ENCODE results near the gene CFAP73.
"Not testable (repeated sequence)": the region's sequence is repeated elsewhere in the genome, so short reads cannot be mapped to it uniquely, and the experiment has no call there.

The CFAP73 gene

DNA sequence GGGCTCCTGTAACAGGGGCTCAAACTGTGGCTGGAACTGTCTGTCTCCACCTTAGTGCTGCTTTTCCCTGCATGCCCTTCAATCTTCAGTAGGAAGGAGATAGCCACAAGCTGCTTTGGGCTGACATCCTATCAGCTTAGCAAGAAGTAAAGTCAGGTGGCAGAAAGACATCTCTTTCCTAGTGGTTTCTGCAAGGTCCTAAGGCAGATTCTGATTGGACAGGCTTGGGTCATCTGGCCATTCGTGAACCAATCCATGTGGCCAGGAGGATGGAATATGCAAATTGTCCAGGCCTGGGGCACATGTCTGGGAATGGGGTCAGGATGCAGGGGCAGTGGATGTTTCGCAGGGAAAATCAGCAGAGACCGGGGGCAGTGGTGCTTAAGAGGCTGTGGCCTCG is 41.2 kb downstream of the CFAP73 start:
- DNase-seq (ENCODE audit: low read depth) = no peak

DNA sequence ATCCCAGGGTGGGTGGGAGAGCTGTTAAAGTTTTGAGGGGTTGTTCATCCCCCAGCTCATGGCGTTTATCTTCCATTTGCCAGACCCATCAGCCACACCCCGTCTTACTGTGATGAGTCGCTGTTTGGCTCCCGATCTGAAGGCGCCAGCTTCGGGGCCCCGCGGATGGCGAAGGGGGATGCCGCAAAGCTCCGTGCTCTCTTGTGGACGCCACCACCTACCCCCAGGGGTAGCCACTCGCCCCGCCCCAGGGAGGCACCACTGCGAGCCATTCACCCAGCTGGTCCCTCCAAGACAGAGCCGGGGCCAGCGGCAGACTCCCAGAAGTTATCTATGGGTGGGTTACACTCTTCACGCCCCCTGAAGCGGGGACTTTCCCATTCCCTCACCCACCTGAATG is 41.7 kb downstream of the CFAP73 start:
- DNase-seq (ENCODE audit: low read depth) = no peak

DNA sequence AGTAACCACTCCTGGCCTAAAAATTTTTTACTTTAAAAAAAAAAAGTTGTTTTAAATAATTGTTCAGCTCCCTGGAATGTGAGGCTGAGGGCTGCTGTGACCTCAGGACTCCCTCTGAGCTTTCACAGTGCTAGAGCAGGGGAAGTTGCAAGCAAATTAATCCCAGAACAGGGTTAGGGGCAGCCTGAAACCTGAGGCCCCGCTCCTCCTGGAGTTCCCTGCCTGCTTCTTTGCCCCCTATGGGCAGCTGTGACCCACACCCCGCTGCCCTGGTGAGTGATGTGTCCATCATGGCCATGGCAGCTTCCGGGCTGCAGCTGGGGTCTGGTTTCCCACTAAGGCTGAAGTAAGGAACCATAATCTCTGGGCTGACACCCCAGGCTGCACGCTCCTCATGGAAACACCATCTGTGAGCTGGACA is 45.5 kb downstream of the CFAP73 start:
- DNase-seq (ENCODE audit: low read depth) = no peak

DNA sequence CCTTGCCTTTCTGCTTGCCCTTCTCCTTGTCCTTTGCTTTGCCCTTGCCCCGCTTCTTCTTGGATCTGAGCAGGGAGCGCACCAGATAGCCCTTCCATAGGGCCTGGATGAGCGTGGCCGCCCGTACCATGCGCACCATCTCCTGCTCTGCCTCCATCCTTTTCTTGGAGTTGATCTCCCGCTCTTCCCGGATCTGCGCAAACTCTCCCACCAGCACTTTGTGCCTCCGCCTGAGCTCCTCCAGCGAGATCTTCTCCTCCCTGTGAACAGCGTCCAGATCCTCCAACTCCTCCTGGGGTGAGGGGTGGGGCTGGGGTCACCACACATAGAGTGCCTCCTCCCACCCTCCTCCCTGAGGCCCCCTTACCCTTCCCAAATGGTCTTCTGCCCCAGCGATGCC is 46.1 kb downstream of the CFAP73 start:
- DNase-seq (ENCODE audit: low read depth) = no peak

DNA sequence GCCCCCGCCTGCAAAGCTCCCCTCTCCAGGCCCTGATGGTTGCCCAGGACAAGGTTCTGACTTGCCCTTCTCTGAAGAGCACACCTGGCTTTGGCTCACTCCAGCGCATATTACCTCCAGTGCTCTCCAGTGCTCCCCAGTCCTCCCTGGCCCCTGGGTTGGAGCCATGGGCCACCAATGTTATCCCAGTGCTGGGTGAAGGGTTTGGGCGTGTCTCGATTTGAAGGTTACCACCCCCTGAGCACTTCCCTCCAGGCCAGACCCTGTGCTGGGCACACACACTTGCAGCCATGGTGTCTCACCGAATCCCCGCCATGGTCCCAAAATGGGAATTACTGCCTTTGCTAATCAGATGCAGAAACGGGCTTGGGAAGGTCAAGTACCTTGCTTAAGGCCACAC is 47.1 kb downstream of the CFAP73 start:
- DNase-seq (ENCODE audit: low read depth) = no peak

DNA sequence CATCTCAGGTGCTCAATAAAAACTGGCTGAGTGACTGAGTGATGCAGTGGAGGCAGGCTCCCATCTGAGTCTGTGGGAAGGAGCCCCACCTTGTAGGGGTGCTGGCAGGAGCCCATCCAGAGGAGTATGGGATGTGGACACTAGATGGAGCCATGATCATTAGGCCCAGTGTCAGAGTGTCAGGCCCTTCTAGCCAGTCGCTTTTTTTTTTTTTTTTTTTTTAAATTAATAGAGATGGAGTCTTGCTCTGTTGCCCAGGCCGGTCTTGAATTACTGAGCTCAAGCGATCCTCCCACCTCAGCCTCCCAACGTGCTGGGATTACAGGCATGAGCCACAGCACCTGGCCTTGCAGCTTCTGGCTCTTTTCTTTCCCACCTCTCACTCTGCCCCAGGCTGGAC is 47.5 kb downstream of the CFAP73 start:
- DNase-seq (ENCODE audit: low read depth) = no peak

DNA sequence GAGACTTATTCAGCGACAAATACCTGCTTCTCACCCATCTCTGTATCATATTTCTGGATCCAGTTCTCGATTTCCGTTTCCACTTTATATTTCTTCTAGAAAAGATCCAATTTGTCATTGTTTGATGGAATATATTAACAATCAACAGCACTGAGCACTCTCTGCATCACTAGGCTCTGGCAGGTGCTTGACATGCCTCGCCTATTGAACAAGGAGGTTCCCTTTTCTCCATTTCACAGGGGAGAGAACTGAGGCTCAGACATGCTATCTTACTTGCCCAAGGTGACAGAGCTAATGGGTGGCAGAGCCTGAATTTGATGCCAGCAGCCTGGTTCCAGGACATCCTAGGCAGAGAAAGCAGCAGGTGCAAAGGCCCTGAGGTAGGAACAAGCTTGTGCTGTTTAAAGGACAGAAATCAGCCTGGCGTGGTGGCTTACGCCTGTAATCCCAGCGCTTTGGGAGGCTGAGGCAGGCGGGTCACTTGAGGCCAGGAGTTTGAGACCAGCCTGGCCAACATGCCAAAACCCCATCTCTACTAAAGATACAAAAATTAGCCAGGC is 48.1 kb downstream of the CFAP73 start:
- DNase-seq (ENCODE audit: low read depth) = no peak

DNA sequence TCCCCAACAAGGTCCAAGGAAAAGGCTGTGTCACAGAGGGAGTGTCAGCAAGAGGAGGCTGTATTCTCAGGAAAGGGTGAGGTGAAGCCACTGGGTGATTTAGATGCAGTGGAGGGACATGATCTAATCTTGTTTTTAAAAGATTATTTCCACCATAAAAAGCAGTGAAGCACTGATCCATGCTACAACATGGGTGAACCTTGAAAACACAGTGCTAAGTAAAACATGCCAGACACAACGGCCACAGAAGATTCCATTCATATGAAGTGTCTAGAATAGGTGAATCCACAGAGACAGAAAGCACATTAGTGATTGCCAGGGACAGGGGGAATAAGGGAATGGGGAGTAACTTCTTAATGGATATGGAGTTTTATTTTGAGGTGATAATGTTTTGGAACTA is 48.8 kb downstream of the CFAP73 start:
- DNase-seq (ENCODE audit: low read depth) = no peak

DNA sequence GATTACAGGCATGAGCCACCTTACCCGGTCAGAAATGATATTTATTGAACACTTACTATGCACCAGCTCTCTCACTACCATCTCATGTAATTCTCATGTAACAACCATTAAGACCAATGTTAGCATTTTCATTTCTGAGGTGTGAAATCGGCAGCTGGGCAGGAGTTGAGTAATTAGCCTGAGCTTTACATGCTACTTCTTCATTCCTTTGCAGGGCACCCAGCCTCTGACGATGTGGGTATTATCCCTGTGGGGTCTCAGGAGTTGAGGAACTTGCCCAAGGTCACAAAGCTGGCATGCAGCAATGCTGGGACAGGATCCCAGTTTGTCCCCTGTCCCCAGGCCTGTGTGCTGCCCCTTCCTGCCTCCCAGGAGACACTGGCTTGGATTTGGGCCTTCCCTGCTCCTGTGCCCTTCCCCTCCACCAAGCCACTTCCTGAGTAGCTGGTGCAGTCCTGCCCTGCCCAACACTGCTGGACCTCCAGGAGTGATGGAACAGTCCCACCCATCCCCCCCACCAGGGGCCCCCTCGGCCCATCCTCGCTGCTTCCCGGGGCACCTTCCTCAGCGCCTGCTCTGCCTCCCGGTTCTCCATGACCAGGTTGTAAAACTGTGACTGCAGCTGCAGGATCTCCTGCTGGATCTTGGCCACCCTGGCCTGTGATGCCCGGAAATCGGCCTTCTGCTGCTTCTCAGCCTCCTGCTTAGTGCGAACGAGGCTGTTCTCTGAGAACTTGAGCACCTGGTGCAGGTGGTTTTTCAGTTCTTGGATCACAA is 50.7 kb downstream of the CFAP73 start:
- no peak for DNase-seq (ENCODE audit: low read depth)

DNA sequence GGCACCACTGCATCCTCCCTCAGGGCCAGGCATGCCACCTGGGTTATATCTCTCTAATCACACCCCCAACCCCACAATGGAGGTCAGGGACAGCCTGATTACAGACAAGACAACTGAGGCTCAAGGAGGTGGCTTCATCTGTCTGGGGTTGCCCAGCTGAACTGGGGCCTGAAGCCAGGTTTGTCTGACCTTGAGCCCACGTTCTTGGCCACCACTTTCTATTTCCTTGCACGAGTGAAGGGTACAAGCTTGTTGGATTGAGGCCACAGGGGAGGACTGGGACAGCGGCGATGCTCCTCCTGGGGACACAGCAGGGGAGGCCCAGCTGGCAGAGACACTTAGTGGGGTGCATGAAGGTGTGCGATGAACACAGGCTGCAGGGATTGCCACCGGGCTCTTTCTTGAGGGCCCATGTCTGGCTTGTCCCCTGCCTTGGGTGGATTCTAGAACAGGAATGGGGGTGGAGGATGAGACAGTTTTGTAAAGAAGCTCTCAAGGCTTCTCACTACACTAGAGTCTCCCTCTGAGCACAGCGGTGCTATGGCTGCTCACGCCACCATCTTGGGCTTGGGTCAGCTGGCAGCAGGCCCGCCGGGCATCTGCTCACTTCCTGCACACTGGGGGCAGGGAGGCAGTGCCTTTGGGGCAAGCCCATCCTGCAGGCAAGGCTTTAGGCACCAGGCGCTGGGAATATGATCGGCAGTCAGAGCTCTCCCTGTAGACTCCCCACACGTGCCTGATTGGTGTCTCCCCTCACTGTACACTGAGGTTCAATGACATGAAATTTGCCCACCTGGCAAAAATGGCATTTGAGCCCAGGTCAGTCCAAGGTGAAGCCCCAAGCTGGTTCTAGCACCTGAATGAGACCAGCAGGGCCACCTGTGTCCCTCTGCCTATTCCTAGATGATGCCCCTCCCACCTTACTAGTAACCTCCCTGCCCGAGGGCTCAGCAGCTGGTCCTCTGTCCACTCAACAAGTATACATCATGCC is 52.0 kb downstream of the CFAP73 start:
- DNase-seq (ENCODE audit: low read depth) = no peak

DNA sequence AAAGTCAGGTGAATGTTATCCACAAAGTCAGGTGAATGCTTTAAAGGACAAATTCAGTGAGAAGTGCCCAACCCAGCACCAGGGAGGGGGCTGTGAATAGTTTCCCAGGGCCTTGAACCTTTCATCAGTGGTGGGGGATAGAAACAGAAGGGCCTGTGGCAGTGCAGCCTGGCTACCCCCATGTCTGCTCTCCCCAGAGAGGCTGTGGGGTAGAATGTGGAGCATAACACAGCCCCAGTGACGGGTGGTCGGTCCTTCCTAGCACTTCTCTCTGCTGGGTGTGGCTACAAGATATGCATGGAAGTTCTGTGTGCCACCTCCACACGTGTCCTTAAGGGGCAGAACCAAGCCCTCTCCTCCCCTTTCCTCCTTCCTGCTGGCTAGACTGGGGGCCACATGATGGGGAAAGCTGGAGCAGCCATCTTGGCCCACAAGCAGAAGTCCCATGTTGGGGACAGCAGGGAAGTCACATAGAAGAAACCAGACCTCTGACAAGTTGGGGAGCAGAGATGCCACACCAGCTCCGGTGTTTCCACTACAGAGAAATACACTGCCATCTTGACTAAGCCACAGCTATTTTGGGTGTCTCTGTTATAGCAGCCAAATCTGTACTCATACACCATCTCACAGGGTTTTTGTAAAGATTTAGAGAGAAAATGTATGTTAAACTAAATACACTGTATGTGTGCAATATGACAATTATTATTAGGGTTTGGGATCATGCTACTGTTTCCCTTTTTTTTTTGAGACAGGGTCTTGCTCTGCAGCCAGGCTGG is 53.0 kb downstream of the CFAP73 start:
- no peak for DNase-seq (ENCODE audit: low read depth)

DNA sequence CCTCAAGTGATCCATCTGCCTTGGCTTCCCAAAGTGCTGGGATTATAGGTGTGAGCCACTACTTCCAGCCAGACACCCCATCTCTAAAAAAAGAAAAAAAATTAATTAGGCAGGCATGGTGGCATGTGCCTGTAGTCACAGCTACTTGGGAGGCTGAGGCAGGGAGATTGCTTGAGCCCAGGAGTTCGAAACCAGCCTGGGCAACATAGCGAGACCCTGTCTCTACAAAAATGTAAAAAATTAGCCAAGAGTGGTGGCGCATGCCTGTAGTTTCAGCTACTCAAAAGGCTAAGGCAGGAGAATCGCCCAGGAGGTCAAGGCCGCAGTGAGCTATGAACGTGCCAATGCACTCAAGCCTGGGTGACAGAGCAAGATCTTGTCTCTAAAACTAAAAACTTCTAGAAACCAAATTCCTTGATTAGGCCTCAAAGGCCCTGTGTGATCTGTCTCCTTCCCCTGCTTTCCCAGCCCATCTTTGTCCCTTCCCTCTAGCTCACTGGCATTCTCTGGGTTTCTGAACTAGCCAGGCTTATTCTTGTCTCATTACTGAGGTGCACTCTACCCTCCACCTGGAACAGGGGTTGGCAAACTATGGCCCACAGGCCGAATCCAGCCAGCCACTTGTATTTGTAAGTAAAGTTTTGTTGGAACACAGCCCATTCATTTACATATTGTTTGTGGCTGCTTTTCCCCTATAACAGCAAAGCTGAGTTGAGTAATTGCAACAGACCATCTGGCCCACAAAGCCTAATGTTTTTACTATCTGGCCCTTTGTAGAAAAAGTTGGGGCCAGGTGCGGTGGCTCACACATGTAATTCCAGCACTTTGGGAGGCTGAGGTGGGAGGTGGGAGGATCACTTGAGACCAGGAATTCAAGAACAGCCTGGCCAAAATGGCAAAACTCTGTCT is 54.6 kb downstream of the CFAP73 start:
- no peak for DNase-seq (ENCODE audit: low read depth)

DNA sequence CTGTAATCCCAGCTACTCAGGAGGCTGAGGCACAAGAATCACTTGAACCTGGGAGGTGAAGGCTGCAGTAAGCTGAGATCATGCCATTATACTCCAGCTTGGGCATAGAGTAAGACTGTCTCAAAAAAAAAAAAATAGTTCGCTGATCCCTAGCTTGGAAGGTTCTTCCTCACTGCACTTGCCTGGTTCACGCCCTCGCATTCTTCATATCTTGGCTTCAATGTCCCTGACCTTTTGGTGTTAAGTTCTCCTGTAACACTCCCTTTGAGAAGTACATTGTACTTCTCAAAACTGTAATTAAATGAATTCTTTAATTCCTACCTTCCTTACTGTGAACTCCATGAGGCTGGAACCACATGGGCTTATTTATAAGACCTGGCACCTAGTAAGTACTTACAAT is 55.3 kb downstream of the CFAP73 start:
- DNase-seq (ENCODE audit: low read depth) = no peak

DNA sequence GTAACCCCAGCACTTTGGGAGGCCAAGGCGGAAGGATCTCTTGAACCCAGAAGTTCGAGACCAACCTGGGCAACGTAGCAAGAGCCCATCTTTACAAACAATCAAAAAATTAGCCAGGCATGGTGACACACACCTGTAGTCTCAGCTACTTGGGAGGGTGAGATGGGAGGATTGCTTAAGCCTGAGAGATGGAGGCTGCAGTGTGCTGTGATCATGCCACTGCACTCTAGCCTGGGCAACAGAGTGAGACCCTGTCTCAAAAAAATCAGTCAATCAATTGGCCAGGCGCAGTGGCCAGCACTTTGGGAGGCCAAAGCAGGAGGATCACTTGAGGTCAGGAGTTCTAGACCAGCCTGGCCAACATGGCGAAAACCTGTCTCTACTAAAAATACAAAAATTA is 57.3 kb downstream of the CFAP73 start:
- not testable (repeated sequence) for DNase-seq (ENCODE audit: low read depth)

DNA sequence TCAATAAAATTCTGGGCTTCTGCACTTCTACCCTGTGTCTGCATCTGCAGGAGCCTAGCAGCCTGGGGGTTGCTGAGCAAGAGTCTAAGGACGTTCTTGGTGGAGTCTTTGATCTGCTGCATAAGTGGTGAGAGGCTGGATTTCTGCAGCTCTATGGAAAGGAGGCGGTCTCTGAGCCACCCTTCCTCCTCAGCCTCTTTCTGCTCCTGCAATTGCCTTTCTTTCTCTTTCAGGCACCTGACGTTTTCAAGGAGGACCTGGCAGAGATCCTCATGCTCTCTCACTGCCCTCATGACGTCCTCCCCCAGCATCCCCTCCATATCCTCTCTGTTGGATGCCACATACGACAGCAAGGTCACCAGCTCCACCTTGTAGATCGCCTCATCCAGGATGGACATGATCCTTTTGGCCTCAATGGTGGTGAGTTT is 58.1 kb downstream of the CFAP73 start:
- DNase-seq (ENCODE audit: low read depth) = no peak

DNA sequence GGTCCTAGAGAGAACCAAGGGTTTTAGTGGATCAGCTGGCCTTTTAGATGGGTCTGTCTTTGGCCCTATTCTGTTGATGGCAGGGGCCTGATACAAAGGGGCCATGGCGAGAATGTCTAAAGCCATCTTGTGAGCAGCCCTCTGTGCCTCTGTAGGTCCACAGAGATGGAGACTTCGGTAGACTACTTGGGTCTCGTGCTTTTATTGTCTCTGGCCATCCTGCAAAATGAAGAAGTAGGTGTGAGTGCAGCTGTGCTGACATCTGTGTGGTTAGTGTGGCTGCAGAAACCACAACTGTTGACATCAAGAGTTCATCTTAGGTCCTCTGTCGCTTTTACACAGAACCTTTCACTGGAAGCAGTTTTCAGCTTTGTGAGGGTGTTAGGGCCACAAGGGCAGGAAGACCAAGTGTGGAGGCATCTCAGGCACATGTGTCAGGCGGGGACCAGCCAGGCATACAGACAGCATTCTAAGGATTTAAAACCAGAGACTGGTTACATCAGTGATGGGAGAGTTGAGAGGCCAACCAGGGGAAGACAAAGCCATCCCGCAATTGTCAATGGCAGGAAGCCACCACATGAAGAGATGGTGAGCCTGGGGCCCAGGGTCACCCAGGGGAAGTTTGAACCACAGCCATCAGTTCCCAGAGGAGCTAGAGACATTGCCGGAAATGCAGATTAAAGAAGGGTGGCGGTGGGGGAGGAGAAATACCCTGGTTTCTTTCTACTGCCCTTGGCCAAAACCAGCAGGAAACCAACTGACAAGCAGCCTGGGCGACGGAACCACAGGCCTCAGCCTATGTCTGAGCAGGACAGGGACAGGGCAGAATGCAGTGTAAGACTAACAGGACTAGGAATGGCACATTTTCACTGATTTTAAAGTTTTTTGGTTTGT is 58.8 kb downstream of the CFAP73 start:
- peak; percentile 16 for DNase-seq (ENCODE audit: low read depth)

All from stimulated activated CD8-positive, alpha-beta memory T cell treated with anti-CD3 and anti-CD28 coated beads, Interleukin-7, amount 100 ng/mL, for 24 hours (primary cell).